ENCODE results near the gene APH1B. TPM values are rescaled to one million over a fixed set of nuclear protein-coding genes. Genes with fewer than 3 reads are reported as not detected.

Gene APH1B
- total RNA-seq, 4 donors from 2014 or later: 0.80 to 9.7 (median 7.1) TPM

- DNase-seq: no peak
- Histone ChIP-seq H3K4me3 (no peak overlapping the region), H3K36me3 (no peaks in the 10 kb centered on the region), H3K27ac (peak overlapping the region; percentile 77 to 90 (median 80)), H3K4me1 (peaks cover 14 to 92% (median 68%) of the 10 kb centered on the region in 4 donors), H3K27me3 (no peaks in the 10 kb centered on the region), H3K9me3 (no peaks in the 10 kb centered on the region)
- WGBS, 2 donors (ENCODE audit: low coverage in 1 of 2): 52 to 59% methylated on average over 14 to 15 of the region's 15 CpGs
- TF ChIP-seq CTCF (IDR thresholded peaks at IDR 0.05) (no peak), POLR2AphosphoS5 (IDR thresholded peaks at IDR 0.05) (no peak), EP300 (IDR thresholded peaks at IDR 0.05; ENCODE audit: low read depth) (no peak), POLR2A (IDR thresholded peaks at IDR 0.05) (no peak)
- in situ Hi-C loops (cut with MboI; ENCODE audit: low pct_ligation_motif_present in 1 of 4, low pct_unique_long_range_greater_than_20kb in 1 of 4, low sequenced_read_pairs in 3 of 4) (no loop called here), intact Hi-C loops (cut with DNase I; ENCODE audit: low total_unique reads) (no loop called here)
These were observed 81.0 kb downstream of the APH1B start for GRCh38 chr15:63358241-63359029.

Other genes with a start within 250 kb of the APH1B start
- 1,000 to 10,000 TPM in 2 of 4 donors, 100 to 1,000 TPM in 2; 775 to 2,480 (median 1,140) TPM for gene TPM1, start 234.9 kb upstream of the APH1B start, total RNA-seq
- gene LACTB, start 155.7 kb upstream of the APH1B start, total RNA-seq: 10 to 100 TPM in 3 of 4 donors, 1 to 10 TPM in 1; 6.7 to 20.6 (median 19.6) TPM
- 100 to 1,000 TPM in 2 of 4 donors, 1 to 10 TPM in 2; 4.5 to 143 (median 58.5) TPM for gene RPS27L, start 120.1 kb upstream of the APH1B start, total RNA-seq
- 10 to 100 TPM in 2 of 4 donors, 1 to 10 TPM in 2; 3.2 to 25.4 (median 9.5) TPM for gene RAB8B, start 88.0 kb upstream of the APH1B start, total RNA-seq
- gene CA12, start 104.2 kb downstream of the APH1B start, total RNA-seq: 100 to 1,000 TPM; 121 to 392 (median 329) TPM
- gene USP3, start 227.0 kb downstream of the APH1B start, total RNA-seq: 10 to 100 TPM; 56.1 to 93.0 (median 73.7) TPM

Data from transverse colon (tissue), 4 donors.